Prostate gland (tissue), 2 donors: Measurements from ENCODE around the gene FAM177B.

Experiments
- CTCF ChIP-seq, 4 experiments: fragments of 200-600 bp in 2 of 4; fragments of 450-650 bp in 2 of 4; sonication (generic) in 2 of 4; IDR thresholded peaks; 1 replicate in 3 of 4; 2 replicates in 1 of 4; pipeline ENCODE4 v1.5.1; 2016 to 2019; ENCODE audit warnings: antibody characterized with exemption in 4 of 4, mild to moderate bottlenecking in 2 of 4, moderate library complexity in 2 of 4
- POLR2A ChIP-seq: fragments of 450-650 bp; IDR thresholded peaks from one replicate; pipeline ENCODE4 v1.6.1; 2016; ENCODE audit warnings: antibody characterized with exemption, mild to moderate bottlenecking
- POLR2AphosphoS5 ChIP-seq: sonication (generic); formaldehyde crosslinking; IDR thresholded peaks from one replicate; pipeline ENCODE4 v1.6.1; 2017; ENCODE audit warnings: antibody characterized with exemption

GRCh38 chr1:222709700-222710153 lies 27.3 kb upstream of the FAM177B start:
- no peak for TF ChIP-seq CTCF (IDR thresholded peaks at IDR 0.05)
- TF ChIP-seq POLR2A = no peak
- TF ChIP-seq POLR2AphosphoS5 = no peak
